ENCODE measurements around the gene FHL3.
"Not testable (repeated sequence)": the region's sequence is repeated elsewhere in the genome, so short reads cannot be mapped to it uniquely, and the experiment has no call there.

FHL3 gene

GRCh38 chr1:37995751-37996345 lies 9.5 kb downstream of the FHL3 start:
- no peak for DNase-seq (ENCODE audit: low read depth in 2 of 2, low spot score in 1 of 2)

DNA sequence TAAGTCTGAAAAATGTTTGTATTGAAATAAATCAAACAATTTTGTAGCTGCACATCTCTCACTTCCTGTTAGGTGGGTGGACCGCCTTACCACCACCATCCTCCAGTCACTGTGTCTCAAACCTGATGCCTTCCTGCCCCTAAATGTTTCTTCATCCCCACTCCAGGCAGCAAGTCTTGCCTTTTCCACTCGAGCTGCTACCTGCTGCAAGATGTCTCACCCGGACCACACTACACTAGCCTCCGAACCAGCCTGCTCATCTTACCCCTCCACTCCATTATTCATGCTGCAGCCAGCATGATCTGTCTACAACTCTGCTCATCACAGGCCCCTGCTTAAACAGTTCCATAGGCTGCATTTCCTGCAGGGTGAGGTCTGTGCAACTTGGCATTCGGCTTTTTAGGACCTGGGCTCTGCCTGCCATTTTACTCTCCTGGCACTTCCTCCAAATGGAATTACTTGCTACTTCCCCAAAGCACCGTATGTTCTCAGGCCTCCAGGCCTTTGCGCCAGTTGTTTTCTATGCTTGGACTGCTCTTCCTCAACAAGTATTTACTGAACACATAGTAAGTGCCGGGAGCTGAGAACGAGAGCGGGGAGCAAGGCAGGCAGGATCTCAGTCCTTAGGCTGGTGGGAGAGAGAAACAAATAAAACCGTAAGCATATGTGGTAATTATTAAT lies 10.3 kb downstream of the FHL3 start:
- DNase-seq (ENCODE audit: low read depth in 2 of 2, low spot score in 1 of 2) = no peak

- no peak for DNase-seq (ENCODE audit: low read depth in 2 of 2, low spot score in 1 of 2)
These were observed 15.9 kb downstream of the FHL3 start for GRCh38 chr1:37989361-37989930.

GRCh38 chr1:37987679-37988078 lies 17.6 kb downstream of the FHL3 start:
- DNase-seq (ENCODE audit: low read depth in 2 of 2, low spot score in 1 of 2) = no peak

DNA sequence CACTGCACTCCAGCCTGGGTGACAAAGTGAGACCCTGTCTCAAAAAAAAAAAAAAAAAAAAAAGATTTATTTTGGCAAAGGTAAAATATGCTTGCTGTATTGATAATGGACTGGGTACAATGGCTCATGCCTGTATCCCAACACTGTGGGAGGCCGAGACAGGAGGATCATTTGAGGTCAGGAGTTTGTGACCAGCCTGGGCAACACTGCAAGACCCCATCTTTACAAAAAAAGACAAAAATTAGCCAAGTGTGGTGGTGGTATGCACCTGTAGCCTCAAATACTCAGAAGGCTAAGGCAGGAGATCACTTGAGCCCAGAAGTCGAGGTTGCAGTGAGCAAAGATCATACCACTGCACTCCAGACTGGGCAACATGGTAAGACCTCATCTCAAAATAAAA lies 21.8 kb downstream of the FHL3 start:
- no peak for DNase-seq (ENCODE audit: low read depth in 2 of 2, low spot score in 1 of 2)

- no peak for DNase-seq (ENCODE audit: low read depth in 2 of 2, low spot score in 1 of 2)
These were observed 26.8 kb downstream of the FHL3 start for GRCh38 chr1:37978541-37978940.

- DNase-seq (ENCODE audit: low read depth in 2 of 2, low spot score in 1 of 2) = not testable (repeated sequence)
These were observed 30.2 kb downstream of the FHL3 start for GRCh38 chr1:37975083-37975482.

DNA sequence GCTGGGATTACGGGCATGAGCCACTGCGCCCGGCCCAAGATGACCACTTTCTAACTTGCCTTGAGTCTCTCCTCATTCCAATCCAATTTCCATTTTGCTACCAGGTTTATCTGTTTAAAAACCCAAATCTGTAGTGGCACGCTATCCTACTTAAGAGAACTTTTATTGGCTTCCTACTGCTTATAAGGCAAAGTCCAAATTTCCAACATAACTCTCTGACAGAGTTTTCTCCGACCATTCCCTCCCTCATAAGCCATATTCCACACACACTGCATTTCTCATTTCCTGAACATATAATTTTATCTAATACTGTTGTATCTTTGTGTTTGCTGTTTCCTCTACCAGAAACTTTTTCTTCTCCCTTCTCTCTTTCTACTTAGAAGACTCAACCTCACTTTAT lies 30.7 kb downstream of the FHL3 start:
- DNase-seq (ENCODE audit: low read depth in 2 of 2, low spot score in 1 of 2) = no peak

DNA sequence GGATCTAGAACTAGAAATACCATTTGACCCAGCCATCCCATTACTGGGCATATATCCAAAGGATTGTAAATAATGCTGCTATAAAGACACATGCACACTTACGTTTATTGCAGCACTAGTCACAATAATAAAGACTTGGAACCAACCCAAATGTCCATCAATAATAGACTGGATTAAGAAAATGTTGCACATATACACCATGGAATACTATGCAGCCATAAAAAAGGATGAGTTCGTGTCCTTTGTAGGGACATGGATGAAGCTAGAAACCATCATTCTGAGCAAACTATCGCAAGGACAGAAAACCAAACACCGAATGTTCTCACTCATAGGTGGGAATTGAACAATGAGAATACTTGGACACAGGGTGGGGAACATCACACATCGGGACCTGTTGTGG lies 31.6 kb downstream of the FHL3 start:
- not testable (repeated sequence) for DNase-seq (ENCODE audit: low read depth in 2 of 2, low spot score in 1 of 2)

GRCh38 chr1:37965301-37965700 lies 40.0 kb downstream of the FHL3 start:
- no peak for DNase-seq (ENCODE audit: low read depth in 2 of 2, low spot score in 1 of 2)

DNA sequence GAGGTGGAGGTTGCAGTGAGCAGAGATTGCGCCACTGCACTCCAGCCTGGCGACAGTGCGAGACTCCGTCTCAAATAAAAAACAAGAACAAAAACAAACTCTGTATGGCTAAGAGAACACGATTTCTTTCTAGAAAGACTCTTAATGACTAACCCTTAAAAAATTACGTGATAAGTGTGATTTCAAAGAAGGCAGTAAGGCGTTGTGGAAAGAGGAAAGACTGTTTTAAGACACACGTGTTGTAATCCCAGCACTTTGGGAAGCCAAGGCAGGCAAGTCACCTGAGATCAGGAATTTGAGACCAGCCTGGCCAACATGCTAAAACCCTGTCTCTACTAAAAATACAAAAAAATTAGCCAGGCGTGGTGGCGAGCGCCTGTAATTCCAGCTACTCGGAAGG lies 41.2 kb downstream of the FHL3 start:
- DNase-seq (ENCODE audit: low read depth in 2 of 2, low spot score in 1 of 2) = not testable (repeated sequence)

DNA sequence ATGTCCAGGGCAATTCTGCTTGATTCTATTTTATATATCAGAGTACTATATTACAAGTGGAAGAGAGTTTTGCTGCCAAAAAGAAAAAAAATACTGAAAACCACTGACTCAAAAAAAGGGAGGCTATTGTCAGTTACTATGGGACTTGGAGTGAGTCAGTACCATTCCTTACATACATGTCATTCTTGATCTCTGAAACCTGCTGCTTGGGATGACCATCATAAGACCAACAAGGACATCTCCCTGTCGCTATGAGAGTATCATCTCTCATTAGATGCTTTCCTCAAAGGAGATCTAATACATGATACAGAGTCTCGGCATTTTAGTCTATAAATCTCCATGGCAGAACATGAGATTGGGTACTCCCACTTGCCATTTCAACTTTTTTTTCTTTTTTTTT lies 46.6 kb downstream of the FHL3 start:
- no peak for DNase-seq (ENCODE audit: low read depth in 2 of 2, low spot score in 1 of 2)

DNA sequence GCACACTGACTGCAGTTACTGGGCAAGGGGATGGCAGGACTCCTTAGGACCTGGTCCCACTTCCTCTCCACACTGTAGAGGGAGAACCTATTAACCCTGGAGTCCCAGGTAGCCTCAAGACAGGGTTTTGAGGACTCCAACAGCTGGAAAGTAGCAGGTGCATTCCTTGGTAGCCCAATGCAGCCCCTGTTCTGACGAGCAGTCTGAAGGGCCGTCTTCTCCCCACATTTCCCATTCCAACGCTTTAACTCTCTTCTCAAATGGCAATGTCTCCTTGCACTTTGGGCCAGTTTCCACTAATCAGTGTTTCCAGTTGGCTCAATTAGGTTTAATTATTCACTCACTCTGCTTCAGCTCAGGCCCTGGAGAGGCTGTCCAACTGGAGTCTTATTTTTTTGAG lies 49.6 kb downstream of the FHL3 start:
- DNase-seq (ENCODE audit: low read depth in 2 of 2, low spot score in 1 of 2) = no peak

- no peak for DNase-seq (ENCODE audit: low read depth in 2 of 2, low spot score in 1 of 2)
These were observed 50.9 kb downstream of the FHL3 start for GRCh38 chr1:37954316-37954971.

DNA sequence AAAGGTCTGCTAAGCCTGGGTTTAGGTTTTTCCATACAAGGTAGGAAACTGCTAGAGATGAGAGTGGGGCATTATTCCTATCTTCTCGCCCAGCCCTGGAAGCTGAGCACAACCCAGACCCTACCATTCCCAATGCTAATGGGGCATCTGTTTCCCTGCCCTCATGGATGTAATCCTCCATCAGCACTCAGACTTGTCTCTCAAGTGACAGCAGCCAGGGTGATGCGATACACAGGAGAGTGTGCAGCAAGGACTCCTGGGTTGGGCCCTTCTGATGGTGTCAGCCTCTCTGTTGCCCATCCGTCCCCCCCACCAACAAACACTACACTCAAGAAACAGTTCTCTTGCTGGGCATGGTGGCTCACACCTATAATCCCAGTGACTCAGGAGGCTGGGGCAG lies 52.6 kb downstream of the FHL3 start:
- DNase-seq (ENCODE audit: low read depth in 2 of 2, low spot score in 1 of 2) = no peak

- no peak for DNase-seq (ENCODE audit: low read depth in 2 of 2, low spot score in 1 of 2)
These were observed 53.3 kb downstream of the FHL3 start for GRCh38 chr1:37951783-37952624.

- DNase-seq (ENCODE audit: low read depth in 2 of 2, low spot score in 1 of 2) = no peak
These were observed 54.1 kb downstream of the FHL3 start for GRCh38 chr1:37951041-37951782.

DNA sequence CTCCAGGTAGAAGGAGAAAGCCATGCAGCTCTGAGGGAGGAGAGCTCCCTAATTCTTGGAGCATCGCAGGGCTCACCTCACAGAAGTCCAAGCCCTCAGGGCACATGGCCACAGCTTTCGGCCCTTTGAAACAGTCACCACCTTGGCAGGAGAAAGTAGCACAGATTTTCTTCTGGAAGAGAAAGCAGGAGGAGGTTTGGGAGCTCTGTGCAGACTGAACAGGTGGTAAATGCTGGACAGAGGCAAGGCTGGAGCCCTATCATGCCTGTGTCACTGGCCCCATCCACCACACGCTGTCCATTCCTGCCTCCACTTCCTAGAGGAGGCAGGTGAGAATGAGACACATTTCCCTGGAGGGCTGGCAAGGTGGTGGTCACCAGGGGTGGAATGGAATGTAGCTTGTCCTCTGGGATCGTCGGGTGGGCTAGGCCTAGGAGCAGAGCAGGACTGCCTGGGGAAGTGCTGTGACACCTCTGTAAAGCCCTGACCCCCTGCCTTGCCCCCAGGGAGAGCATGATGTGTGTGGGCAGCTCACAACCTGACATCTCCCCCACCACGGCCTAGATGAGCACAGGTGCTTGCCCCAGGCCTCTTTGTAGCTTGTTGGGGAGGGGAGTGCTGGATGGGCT lies 55.7 kb downstream of the FHL3 start:
- no peak for DNase-seq (ENCODE audit: low read depth in 2 of 2, low spot score in 1 of 2)

GRCh38 chr1:37948841-37949240 lies 56.5 kb downstream of the FHL3 start:
- no peak for DNase-seq (ENCODE audit: low read depth in 2 of 2, low spot score in 1 of 2)

DNA sequence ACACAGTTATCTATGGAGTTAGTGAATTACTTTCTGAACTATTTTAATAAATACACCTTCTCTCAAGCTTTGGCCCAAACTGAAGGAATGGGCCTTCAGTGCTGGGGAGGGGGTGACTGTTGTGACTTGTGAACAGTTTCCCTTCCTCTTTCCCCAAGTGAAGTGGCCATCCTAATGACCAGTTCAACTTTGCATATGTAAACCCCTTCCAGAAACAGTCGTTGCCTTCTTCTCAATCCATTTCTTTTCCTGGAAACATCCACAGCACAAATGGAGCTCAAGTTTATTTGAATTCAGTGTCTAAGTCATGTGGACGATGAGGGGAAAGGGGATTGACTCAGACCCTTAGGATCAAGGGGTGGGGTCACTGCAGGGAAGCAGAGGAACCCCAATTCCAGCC lies 57.1 kb downstream of the FHL3 start:
- no peak for DNase-seq (ENCODE audit: low read depth in 2 of 2, low spot score in 1 of 2)
